ENCODE results near the gene SEC14L2.

GRCh38 chr22:30385942-30386341 is 10.9 kb upstream of the SEC14L2 start:
- TF ChIP-seq, protein P1, sequence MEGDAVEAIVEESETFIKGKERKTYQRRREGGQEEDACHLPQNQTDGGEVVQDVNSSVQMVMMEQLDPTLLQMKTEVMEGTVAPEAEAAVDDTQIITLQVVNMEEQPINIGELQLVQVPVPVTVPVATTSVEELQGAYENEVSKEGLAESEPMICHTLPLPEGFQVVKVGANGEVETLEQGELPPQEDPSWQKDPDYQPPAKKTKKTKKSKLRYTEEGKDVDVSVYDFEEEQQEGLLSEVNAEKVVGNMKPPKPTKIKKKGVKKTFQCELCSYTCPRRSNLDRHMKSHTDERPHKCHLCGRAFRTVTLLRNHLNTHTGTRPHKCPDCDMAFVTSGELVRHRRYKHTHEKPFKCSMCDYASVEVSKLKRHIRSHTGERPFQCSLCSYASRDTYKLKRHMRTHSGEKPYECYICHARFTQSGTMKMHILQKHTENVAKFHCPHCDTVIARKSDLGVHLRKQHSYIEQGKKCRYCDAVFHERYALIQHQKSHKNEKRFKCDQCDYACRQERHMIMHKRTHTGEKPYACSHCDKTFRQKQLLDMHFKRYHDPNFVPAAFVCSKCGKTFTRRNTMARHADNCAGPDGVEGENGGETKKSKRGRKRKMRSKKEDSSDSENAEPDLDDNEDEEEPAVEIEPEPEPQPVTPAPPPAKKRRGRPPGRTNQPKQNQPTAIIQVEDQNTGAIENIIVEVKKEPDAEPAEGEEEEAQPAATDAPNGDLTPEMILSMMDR (IDR thresholded peaks at IDR 0.05) = no peak
- no peak for TF ChIP-seq POLR2A (IDR thresholded peaks at IDR 0.05)
